KOPT-K1 (cell line): ENCODE measurements around the gene WDR1.

Experiments used
- H3K27ac ChIP-seq: fragments of 200-600 bp; sonication (generic); 2 replicates; pipeline ENCODE4 v1.5.1; 2016; ENCODE audit warnings: antibody characterized with exemption, mild to moderate bottlenecking, low read depth, low read length; ENCODE audit not compliant: poor library complexity, severe bottlenecking
- H3K36me3 ChIP-seq: fragments of 200-600 bp; sonication (generic); 2 replicates; pipeline ENCODE4 v1.5.1; 2017; ENCODE audit warnings: antibody characterized with exemption, mild to moderate bottlenecking, low read length, moderate library complexity; ENCODE audit not compliant: insufficient read depth
- H3K9me3 ChIP-seq: fragments of 200-600 bp; sonication (generic); 2 replicates; pipeline ENCODE4 v1.5.1; 2017; ENCODE audit warnings: antibody characterized with exemption, low read length, mild to moderate bottlenecking; ENCODE audit not compliant: insufficient read depth, poor library complexity, severe bottlenecking

Gene WDR1, protein sequence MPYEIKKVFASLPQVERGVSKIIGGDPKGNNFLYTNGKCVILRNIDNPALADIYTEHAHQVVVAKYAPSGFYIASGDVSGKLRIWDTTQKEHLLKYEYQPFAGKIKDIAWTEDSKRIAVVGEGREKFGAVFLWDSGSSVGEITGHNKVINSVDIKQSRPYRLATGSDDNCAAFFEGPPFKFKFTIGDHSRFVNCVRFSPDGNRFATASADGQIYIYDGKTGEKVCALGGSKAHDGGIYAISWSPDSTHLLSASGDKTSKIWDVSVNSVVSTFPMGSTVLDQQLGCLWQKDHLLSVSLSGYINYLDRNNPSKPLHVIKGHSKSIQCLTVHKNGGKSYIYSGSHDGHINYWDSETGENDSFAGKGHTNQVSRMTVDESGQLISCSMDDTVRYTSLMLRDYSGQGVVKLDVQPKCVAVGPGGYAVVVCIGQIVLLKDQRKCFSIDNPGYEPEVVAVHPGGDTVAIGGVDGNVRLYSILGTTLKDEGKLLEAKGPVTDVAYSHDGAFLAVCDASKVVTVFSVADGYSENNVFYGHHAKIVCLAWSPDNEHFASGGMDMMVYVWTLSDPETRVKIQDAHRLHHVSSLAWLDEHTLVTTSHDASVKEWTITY

DNA sequence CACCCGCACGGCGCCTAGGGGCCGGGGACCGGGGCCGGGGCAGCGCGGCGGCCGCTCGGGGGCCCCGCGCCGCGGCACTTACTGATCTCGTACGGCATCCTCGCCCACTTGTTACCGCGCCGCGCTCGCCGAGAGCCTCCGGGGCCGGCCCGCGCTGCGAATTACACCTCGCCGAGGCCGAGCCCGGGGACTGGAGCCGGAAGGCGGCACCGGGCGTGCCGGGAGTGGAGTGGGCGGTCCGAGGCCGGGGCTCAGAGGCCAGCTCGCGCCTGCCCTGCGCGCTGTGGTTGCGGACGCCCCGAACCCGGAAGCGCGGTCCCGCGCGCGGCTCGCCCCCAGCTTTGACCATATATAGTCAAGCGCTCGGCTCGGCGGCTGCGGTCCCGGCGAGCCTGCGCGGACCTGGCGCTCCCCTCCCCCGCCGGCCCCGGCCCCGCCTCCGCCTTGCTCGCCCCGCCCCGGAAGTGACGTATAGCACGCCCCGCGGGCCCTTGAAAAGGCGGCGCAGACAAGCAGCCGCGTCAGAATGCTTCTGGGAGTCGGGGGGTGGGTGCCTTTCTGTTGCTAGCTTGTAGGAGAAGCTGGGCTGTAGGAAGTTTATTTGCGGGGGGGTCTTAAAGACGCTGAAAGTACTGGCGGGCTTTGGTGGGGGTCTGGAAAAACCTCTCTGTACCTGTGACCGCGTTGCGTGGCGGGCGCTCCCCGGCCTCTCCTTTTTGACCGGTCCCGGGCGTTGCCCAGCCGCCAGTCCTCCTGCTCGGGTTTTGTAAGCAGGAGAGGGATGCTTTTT lies at the start of gene WDR1:
TSS of gene WDR1 (minus strand) at position 231 of the 790 bp plus-strand sequence. CDS start at position 98, 133 bp downstream.
- H3K9me3 ChIP-seq: no peaks in the 10 kb centered on the region

DNA sequence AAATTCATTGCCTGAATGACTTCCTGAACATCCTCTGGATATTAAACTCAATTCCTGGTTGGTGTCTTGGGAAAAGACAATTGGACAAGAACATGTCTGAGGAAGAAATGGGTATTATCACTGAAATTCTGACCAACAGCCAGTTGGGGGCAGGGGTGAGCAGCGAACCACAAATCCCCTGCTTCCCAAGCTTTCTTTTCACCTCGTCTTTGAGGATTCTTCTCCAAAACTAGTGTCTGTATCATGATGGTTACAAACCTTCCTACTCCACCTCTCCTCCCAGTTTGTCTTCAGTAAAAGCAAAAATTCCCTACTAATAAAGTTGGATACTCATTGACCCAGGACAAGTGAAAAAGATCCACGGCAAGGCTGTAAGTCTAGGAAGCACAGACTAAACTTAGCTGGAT lies 48.3 kb upstream of the WDR1 start:
- Histone ChIP-seq H3K27ac (no peak overlapping the region), H3K36me3 (no peaks in the 10 kb centered on the region), H3K9me3 (no peaks in the 10 kb centered on the region)

More for the DNA sequence above, at the start of gene WDR1:
- H3K36me3 ChIP-seq: peaks cover 40% of the 10 kb centered on the region
- H3K27ac ChIP-seq: peak within 1 kb of the TSS; percentile 90

DNA sequence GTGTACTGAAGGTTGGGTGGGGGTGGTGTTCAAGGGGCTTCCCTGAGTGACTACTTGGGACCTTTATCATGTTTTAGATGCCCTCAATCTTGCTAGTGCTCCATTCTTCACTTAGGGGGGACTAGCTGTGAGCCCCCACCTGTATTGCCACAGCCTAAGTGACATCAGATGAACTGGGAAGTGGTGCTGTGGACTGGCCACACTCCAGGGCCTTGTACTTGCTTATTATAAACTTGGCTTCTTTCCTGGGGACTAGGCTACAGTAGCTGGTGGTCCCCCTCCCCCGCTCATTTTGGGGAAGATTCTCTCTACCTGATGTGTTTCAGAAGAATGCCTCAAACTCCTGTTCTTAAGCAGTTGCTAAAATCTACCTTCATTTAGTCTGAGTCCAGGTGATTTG lies 46.7 kb upstream of the WDR1 start:
- no peaks in the 10 kb centered on the region for H3K36me3 ChIP-seq
- H3K9me3 ChIP-seq: no peaks in the 10 kb centered on the region
- H3K27ac ChIP-seq: peak overlapping the region; percentile 95

DNA sequence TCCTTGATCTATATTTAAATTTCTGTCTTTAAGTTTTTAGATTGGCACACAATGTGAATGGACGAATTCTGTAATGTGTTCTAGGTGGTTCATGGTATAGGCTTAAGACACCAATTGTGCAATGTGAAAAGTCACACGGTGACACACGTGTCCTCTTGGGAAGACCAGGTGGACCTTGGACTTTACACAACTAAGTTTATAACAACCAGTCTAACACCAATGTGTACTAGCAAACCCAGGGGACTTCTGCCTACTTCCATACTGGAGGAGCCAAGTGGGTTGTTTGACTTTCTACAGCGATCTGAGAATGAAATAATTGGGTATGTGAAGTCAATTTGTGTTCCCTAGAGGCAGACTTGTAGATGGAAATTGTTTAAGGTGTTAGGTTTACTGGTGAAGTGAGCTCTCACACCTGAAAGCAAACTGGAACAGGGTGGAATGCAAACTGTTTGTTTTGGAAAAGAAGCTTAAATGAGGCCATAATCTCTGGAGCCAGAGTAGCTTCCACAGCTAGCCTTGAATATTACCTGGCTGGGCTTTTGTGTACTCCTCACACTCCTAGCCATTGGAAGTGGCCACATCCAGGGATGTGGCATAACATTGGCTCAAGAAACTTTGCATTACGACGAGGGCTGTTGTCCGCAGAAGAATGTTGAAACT lies 45.9 kb upstream of the WDR1 start:
- H3K36me3 ChIP-seq: no peaks in the 10 kb centered on the region
- peak overlapping the region; percentile 95 for H3K27ac ChIP-seq
- no peaks in the 10 kb centered on the region for H3K9me3 ChIP-seq

DNA sequence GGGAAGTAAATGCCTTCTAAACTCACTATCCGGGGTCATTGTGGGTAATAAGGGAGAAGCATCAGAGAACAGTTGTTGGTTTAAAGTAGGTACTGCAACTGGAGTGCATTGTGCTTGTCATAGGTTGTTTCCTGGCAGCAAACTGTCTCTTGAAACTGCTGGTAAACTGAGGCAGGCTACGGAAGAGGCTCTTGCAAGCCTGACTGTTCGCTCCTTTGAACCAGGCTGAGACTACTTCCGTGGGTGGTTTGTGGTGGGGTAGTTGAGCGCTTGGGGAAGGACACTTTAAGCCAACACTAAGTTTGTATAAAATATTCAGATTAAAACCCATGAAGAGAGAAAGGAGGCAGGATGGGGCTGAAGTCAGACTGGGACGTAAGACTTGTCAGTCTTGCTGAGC lies 45.2 kb upstream of the WDR1 start:
- Histone ChIP-seq H3K36me3 (no peaks in the 10 kb centered on the region), H3K27ac (peak overlapping the region; percentile 95), H3K9me3 (no peaks in the 10 kb centered on the region)

DNA sequence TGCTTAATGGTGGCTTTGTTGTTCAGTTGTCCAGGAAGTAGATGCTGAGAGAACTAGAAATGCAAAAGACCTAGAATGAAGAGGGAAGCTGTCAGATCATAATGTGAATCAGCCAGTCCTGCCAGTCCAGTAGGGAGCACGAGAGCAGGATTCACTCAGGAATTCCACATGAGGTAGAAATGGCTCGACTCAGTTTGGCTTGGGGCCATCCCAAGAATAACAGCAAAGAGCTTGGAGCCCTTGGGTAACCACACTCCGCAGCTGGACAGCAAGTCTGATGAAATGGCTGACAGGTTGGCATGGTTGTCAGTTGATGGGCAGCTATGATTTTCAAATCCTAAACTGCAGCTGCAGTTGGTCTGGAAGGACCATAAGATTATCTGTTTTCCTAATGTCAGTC lies 44.5 kb upstream of the WDR1 start:
- Histone ChIP-seq H3K36me3 (no peaks in the 10 kb centered on the region), H3K9me3 (no peaks in the 10 kb centered on the region)

DNA sequence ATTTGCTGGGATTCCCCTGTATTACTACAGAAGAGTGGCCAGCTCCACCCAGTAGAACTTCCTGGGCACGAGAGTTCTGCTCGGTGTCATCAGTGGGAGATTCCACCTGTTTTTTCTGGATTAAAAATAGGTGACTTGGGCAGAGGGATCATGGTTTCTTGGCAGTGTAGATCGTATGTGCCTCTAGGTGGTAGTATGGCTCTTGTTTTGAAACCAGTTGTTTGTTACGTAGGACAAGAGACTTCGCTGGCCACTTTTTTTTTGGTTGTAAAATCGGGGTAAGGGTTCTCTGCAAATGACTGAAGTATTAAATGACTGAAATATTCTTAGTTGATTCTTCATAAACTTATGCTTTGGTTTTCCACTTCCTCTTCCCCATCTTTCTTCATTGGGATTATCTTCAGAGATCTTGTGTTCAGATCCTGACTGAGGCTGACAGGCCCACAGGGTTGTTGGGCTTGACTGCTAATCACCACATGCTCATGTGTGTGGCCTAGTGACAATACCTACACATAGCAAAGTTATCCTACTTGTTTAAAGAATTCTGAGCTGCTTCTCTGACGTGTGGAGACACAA lies 43.8 kb upstream of the WDR1 start:
- Histone ChIP-seq H3K27ac (peak overlapping the region; percentile 95), H3K9me3 (no peaks in the 10 kb centered on the region), H3K36me3 (no peaks in the 10 kb centered on the region)

More for the DNA sequence above, 44.5 kb upstream of the WDR1 start:
- H3K27ac ChIP-seq: peak overlapping the region; percentile 95

DNA sequence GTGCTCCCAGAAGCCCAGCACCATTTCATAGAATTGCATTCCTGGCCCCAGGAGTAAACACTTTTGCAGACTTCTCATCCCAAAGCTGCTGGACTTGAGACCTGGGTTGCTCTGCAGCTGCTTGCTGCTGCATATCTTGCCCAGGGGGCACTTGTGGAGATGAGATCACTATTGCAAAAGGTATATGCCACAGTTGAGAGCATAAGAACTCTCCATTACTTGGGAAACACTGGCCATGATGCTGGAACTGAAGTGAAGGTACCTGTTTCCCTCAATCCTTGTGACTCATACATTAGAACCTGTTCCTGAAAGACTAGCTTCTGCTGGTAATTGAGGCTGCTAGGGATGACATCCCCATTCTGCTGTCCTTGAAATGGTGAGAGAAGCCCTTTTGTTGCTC lies 43.1 kb upstream of the WDR1 start:
- Histone ChIP-seq H3K27ac (peak overlapping the region; percentile 95), H3K36me3 (no peaks in the 10 kb centered on the region), H3K9me3 (no peaks in the 10 kb centered on the region)

DNA sequence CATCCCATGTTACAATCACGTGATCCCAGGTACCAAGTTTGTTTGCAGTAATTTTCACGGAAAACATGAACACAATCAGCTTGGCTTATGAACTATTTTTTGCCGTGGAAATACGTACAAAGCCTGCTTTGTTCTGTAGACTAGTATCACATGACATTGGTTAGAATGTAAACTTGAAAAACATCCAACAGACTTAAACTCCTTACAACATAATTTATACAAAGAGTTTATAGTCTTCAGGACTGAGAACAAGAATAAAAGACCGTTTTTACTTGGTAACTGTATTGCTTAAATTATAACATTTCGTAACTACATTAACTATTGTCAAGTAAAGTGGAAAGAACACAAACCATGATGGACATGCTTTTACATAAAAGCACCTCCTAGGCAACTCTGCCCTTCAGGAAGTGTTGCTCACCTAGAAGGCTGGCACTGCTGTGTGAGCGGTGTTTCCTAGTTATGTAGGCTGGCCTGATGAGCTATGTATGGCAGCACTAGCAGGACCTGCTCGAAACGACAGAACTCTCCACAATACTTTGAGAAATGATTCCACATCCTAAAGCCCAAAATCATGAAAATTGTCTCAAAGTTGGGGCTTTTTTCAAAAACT lies 41.8 kb upstream of the WDR1 start:
- Histone ChIP-seq H3K27ac (peak overlapping the region; percentile 95), H3K36me3 (no peaks in the 10 kb centered on the region), H3K9me3 (no peaks in the 10 kb centered on the region)

DNA sequence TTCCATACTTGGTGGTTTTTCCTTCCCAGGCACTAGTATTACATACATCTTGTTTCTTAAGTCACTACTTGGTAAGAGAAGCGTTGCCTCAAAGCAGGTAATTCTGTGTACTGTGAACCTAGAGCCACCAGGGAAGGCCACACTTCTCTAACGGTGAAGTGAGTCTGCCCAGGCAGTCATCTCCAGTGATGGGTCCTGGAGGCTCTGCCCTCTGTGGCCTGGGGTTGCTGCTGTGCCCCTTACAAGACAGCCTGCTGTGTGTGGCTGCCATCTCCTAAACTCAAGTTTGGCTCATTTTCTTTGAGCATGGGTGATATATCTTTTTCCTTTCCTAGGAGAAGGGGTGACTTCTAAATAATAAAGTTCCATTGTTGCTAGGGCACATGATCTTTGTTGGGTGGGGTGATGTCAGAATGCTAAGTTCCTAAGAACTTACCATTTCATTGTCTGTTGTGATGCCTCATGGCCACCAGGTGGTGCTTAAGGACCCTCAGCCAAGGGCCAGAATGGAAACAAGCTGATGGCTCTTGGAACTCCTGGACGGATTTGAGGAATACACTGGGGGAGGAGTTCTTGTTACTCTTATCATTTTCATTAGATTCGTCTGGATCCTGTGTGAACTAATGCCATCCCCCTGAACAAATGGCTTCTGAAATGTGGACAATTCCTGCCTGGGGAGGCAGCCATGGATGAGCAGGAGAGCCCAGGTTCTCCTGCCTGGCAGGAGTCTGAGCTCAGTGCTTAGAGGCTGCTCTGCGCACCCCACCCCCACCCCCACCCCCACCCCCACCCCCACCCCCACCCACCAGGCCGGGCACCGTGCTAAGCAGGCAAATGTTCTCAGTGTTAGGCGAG lies 41.1 kb upstream of the WDR1 start:
- Histone ChIP-seq H3K36me3 (no peaks in the 10 kb centered on the region), H3K9me3 (no peaks in the 10 kb centered on the region), H3K27ac (no peak overlapping the region)

DNA sequence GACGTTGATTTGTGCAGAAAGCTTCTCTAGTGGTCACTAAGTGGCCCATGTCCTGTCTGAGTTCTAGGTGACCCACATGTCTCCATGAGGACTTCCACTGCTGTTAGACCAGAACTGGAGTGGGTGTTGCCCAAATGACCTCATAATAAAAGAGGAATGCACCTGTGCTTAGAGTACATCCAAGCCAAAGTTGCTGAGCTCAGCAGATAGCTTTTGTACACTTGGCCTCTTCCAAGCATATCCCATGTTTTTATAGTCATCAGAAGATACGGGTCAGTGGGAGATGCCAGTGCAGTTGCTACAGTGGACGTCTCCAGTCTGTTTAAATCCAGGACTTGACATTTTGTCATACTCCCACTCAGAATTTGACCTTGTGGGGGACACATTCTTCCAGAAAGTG lies 37.6 kb upstream of the WDR1 start:
- Histone ChIP-seq H3K27ac (no peak overlapping the region), H3K9me3 (no peaks in the 10 kb centered on the region), H3K36me3 (no peaks in the 10 kb centered on the region)

DNA sequence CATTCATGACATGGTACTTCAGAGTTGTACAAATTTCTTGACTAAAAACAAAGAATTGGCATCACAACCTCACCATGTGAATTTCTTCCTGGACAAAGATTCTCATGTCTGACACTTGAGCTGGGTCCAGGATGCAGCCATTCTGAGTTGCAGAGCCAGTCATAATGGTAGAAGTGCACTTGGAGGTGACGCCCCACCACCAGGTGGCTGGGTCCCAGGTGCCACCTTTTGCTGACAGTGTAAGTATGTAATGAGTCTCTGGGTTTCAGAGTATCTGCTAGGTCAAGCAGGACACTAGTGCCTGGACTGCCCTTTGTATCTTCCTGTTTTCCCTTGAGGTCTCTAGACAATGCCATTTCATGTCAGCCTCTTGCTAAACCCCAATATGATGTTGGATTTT lies 36.6 kb upstream of the WDR1 start:
- Histone ChIP-seq H3K27ac (no peak overlapping the region), H3K9me3 (no peaks in the 10 kb centered on the region), H3K36me3 (no peaks in the 10 kb centered on the region)

DNA sequence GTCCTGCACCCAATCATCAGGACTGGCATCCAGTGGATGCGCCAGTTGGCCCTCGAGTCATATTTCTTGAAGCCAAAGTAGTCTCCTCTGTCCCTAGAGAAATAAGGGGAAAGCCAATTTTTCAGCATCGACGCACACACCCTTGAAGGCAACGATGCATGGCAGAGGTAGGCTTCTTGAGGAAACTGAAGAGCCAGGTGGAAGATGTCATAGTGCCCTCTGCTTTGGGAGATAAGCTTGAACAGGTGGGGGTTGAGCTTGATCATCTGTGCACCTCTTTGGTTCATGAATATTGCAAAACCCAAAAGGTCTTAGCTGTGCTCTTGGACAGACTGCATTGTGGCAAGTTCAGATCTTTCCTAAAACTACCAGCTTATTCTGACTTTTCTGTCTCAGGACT lies 34.6 kb upstream of the WDR1 start:
- H3K27ac ChIP-seq: no peak overlapping the region
- no peaks in the 10 kb centered on the region for H3K36me3 ChIP-seq
- H3K9me3 ChIP-seq: no peaks in the 10 kb centered on the region

DNA sequence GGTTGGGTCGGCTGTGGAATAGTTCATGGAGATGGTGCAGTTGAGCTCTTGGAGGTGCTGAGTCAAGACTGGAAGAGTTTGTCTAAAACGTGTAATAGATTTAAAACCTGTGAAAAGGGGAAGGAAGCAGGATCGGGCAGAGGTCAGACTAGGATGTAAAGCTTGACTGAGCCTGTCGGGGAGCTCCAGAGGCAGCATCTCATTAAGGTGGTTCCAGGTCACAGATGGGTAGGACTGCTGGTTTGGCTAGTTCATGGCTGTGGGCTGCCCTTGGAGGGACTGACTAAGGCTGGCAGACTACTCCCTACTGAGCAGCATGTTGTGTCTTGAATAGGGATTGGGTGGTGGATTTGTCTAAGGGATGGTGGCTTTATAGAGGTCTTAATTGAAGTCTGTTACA lies 28.4 kb upstream of the WDR1 start:
- no peaks in the 10 kb centered on the region for H3K9me3 ChIP-seq
- H3K27ac ChIP-seq: no peak overlapping the region

More for the DNA sequence above, 28.4 kb upstream of the WDR1 start:
- no peaks in the 10 kb centered on the region for H3K36me3 ChIP-seq
